Measurements from ENCODE around the gene RPS19BP1. TPM values are rescaled to one million over a fixed set of nuclear protein-coding genes. Genes with fewer than 3 reads are reported as not detected.
A peak's percentile ranks its signal among the peaks of the same experiment; 100 is the strongest.

The RPS19BP1 gene
- total RNA-seq, 6 donors from 2014 or later = 71.2 to 168 (median 106) TPM

DNA sequence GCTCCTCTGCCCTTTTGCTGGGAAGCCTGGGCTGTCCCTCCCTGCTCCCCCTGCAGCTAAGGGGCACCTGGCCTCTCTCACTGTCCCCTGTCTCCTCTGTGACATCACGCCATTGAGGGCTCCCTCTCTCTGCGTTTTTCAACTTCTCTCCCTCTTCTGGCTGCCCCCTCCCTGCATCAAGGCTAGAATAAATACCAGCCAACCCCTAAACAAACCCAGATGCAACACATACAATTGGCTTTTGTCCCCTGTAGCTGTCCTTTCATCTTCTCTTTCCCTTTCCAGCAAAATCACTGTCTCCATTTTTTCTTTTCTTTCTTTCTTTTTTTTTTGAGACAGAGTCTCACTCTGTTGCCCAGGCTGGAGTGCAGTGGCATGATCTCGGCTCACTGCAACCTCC is 33.7 kb downstream of the RPS19BP1 start:
- ATAC-seq (ENCODE audit: low FRiP score in 2 of 2) = no peak
- no peaks in the 10 kb centered on the region for H3K27me3 ChIP-seq
- no peak for DNase-seq
- no peaks in the 10 kb centered on the region for H3K36me3 ChIP-seq
- H3K4me1 ChIP-seq = peaks cover 30 to 38% (median 36%) of the 10 kb centered on the region in 4 donors
- TF ChIP-seq POLR2A (IDR thresholded peaks at IDR 0.05) (no peak), CTCF (IDR thresholded peaks at IDR 0.05) (no peak), EP300 (IDR thresholded peaks at IDR 0.05) (no peak), POLR2AphosphoS5 (IDR thresholded peaks at IDR 0.05) (no peak)
- H3K4me3 ChIP-seq = no peak overlapping the region
- no peaks in the 10 kb centered on the region for H3K9me3 ChIP-seq
- 58 to 63% methylated on average over 3 of the region's 3 CpGs for WGBS, 2 donors
- H3K27ac ChIP-seq = peak overlapping the region in 1 of 4 donors; percentile 37

DNA sequence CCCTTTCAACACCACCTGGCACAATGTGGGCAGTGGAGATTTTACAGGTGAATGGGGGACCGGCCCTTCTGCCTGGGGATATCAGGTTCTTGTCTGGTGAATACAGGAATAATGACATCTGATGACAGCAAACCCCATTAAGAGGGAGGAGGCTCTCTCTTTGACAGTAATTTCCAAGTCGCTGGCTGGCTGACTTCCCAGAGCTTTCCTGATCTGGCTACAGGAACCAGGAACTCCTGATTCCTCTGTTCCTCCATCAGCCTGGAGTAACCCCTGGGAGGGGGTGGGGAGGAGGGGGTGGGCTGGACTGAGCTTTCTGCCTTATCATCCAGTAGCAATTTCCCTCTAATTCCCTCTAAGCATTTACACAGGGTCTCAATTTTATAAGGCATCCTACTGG is 34.2 kb downstream of the RPS19BP1 start:
- peaks cover 25 to 36% (median 32%) of the 10 kb centered on the region in 4 donors for H3K4me1 ChIP-seq
- TF ChIP-seq CTCF (IDR thresholded peaks at IDR 0.05) (no peak), EP300 (IDR thresholded peaks at IDR 0.05) (no peak), POLR2A (IDR thresholded peaks at IDR 0.05) (no peak)
- no peaks in the 10 kb centered on the region for H3K9me3 ChIP-seq
- no peak overlapping the region for H3K4me3 ChIP-seq
- ATAC-seq (ENCODE audit: low FRiP score in 2 of 2) (no peak), DNase-seq (no peak)
- H3K36me3 ChIP-seq = no peaks in the 10 kb centered on the region
- 52 to 78% methylated on average over 2 of the region's 2 CpGs for WGBS, 2 donors
- no peaks in the 10 kb centered on the region for H3K27me3 ChIP-seq
- peak overlapping the region in 2 of 4 donors; percentile 19 to 37 for H3K27ac ChIP-seq

- no peaks in the 10 kb centered on the region for H3K27me3 ChIP-seq
- no peaks in the 10 kb centered on the region for H3K9me3 ChIP-seq
- H3K27ac ChIP-seq = peak overlapping the region in 1 of 4 donors; percentile 19
- peaks cover 20 to 31% (median 27%) of the 10 kb centered on the region in 4 donors for H3K4me1 ChIP-seq
- no peaks in the 10 kb centered on the region for H3K36me3 ChIP-seq
- no peak for TF ChIP-seq EP300 (IDR thresholded peaks at IDR 0.05)
- no peak for TF ChIP-seq CTCF (IDR thresholded peaks at IDR 0.05)
- no peak for TF ChIP-seq POLR2AphosphoS5 (IDR thresholded peaks at IDR 0.05)
- no peak for TF ChIP-seq POLR2A (IDR thresholded peaks at IDR 0.05)
- DNase-seq (no peak), ATAC-seq (ENCODE audit: low FRiP score in 2 of 2) (no peak)
- no peak overlapping the region for H3K4me3 ChIP-seq
- 86% methylated on average over 8 of the region's 8 CpGs for WGBS, 2 donors
Observed at GRCh38 chr22:39497429-39497828, 35.1 kb downstream of the RPS19BP1 start.

GRCh38 chr22:39496131-39496838 is 36.3 kb downstream of the RPS19BP1 start:
- no peaks in the 10 kb centered on the region for H3K27me3 ChIP-seq
- peak overlapping the region in 3 of 4 donors; percentile 37 to 58 (median 58) for H3K27ac ChIP-seq
- DNase-seq = peak in 1 of 2 donors; percentile 78
- peaks cover 13 to 26% (median 20%) of the 10 kb centered on the region in 4 donors for H3K4me1 ChIP-seq
- no peaks in the 10 kb centered on the region for H3K36me3 ChIP-seq
- 40 to 45% methylated on average over 13 of the region's 13 CpGs for WGBS, 2 donors
- no peak overlapping the region for H3K4me3 ChIP-seq
- peak; percentile 83 to 84 for ATAC-seq (ENCODE audit: low FRiP score in 2 of 2)
- TF ChIP-seq POLR2A (IDR thresholded peaks at IDR 0.05) (no peak), EP300 (IDR thresholded peaks at IDR 0.05) (no peak), POLR2AphosphoS5 (IDR thresholded peaks at IDR 0.05) (no peak), CTCF (IDR thresholded peaks at IDR 0.05) (peak; percentile 67 to 81 (median 73))
- no peaks in the 10 kb centered on the region for H3K9me3 ChIP-seq
